HG03064 (cell line): Measurements from ENCODE around the gene TRPV6.

Experiments
- ATAC-seq: cut with Tn5 transposase; IDR thresholded peaks from one replicate; pipeline ENCODE4 v1.9.1; 2021; ENCODE audit warnings: low read depth; ENCODE audit not compliant: unreplicated experiment

TRPV6 gene

DNA sequence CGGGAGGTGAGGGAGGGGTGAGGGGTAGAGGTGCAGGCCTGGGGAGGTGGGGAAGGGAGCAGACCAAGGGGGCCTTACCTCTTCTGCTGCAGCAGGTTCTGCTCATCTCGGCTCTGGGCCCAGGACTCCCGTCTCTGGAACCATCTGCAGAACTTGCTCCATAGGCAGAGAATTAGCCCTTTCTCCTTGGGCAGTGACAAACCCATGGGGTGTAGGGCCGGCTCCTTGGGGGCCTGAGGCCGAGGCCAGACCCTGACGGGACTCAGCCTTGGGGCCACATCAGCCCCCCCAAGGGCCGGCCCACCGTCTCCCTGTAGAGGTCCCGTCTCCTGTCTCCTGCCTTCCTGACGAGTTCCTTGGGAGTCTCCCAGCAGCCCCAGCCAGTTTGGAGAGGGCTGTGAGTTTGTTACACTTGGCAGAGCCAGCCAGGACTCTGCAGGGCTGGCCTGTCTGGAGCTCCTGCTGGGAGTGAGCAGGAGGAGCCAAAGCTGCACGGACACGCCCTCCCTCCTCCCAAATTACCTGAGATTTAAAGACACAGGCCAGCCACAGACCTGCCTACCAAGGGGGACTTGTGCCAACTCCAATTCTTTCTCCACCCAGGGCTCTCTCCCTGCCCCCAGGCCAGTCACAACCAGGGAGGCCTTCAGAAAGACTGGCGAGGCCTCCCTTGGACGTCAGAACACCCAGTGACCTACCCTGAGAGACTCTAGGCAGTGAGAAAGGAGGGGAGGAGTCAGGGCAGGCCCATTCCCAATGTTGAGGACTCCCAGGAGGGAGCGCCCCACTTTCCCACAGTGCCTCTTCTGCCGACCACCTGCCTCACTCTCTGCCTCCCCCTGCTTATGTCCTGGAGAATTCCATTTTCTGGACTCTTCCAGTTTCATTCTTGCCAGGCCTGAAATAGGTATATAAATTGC is at the start of gene TRPV6:
TRPV6 (minus strand) TSS at position 435 of the 920 bp plus-strand sequence.
- ATAC-seq, result no peak

DNA sequence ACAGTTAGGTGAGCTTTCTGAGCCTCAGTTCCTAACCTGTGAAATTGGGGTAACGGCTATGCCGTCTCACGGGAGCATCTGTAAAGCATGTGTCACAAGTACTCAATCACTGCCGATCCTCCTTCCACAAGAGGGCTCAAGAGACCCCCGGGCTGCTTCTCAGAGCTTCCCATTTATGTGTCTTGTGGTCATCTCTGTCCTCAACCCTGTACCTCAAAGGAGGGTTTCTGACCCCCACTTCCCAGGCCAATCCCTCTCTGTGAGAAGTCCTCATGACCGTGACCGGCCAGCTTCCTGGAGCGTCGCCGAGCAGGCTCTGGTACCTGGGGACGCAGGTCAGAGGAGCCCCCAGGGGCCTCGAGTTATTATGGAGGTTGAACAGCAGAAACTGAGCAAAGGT is 48.5 kb upstream of the TRPV6 start:
- no peak for ATAC-seq

DNA sequence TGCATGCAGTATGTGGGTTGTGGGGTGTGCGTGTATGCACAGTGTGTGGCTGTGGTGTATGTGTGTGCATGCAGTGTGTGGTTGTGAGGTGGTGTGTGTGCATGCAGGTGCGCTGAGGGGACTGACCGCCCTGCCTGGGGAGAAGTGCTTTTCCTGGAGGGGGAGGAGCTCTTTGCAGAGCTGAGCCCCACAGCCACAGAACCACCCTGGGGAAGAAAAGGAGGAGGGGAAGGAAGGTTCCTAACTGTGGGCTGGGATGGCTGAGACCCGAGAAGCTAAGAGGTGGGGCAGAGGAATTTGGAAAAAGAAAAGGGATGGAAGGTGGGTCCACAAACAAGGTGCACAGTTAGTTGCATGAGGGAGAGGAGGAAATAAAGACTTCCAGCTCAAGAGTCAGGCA is 48.1 kb upstream of the TRPV6 start, which contains the start of gene TRPV5:
TRPV5 (minus strand) TSS at position 123 of the 400 bp plus-strand sequence. CDS start 287 bp downstream, outside the sequence.
- ATAC-seq, result no peak

DNA sequence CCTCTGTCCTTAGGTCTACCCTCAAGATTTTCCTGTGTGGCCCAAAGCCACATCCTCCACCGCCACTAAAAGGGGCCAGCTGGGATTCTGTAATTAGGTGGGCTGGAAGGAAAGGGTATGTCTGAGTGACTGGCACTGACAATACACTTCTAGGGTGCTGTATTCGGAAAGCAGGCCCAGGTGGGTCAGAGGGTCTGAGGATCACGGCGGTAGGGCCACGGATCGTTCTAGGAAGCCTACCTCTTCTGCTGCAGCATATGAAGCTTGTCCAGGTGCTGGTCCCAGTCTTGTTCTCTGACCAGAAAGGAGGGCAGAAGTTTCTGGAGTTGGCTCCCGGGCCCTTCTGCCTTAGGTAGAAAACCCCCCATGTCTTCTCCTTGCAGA is 47.5 kb upstream of the TRPV6 start:
- no peak for ATAC-seq

DNA sequence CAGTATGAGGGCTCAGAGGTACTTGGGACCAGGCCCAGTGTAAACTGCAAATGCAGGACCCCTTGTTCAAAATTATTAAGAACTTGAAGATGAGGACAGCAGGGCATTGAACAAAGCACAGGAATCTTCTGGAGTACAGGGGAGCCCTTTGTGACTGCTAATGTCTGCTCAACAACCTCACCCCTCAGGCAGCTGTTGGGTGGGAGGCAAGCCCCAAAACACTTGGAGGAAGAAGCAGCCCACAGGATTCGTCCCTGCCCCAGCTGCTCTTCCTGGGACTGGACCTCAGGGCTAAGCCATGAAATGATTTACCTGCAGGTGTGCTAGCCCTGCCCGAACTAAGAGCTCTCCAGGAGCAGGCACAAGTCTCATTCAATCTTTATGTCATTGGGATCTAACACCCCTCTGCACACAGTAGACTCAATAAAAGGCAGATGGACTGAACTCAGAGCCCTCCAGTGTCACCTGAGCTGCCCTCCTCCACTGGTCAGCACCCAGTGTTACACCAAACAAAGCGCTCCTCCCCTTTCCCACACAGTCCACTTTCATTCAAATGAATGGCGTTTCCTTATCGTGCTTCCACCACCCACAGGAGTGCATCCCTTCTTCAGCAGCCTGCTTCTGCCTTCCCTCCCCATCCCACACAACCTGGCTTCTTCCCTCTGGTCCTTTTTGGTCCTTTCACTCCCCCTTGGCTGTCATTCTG is 47.0 kb upstream of the TRPV6 start:
- no peak for ATAC-seq

DNA sequence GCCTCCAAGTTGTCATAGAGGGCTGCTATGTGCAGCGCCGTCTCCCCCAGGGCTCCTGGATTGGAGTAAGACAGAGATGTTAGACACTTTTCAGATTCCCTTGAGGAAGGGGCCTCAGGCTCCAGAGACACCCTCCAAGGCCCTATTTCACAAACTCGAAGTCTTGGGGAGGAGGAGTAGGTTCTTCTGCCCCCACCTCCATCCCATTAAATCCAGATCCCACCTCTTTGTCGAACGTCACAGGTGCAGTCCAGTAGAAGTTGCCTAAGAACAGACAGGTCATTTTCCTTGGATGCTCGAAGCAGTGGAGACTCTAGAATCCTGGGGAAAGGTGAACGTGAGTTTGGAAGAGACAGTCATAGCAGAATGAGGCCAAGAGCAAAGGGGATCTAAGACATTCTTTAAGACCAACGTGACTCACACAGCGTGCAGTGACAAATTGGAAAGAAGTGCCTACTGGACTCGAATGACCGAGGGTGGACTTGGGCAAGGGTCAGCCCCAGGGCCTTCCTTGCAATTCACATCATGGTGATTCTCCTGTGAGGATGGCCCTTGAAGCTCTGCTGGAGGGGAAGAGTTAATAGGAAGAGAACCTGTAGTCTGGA is 44.7 kb upstream of the TRPV6 start:
- no peak for ATAC-seq

DNA sequence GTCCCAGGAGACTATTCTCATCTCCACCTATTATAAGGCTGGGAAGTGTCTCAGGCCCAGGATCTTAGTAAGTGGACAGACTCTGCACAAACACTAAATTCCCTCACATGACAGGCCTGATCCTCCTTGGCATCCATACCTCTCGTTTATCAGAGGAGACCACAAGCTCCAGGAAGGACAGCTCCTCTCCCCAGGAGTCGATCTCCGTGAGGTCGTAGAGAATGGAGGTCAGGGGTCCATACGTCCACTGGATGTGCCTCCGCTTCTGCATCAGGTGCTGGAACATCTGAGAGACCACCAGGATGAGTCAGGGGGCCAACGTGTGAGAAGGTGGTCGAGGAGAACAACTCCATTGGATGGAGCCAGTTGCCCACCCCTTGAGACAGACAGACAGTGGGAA is 42.4 kb upstream of the TRPV6 start:
- no peak for ATAC-seq

DNA sequence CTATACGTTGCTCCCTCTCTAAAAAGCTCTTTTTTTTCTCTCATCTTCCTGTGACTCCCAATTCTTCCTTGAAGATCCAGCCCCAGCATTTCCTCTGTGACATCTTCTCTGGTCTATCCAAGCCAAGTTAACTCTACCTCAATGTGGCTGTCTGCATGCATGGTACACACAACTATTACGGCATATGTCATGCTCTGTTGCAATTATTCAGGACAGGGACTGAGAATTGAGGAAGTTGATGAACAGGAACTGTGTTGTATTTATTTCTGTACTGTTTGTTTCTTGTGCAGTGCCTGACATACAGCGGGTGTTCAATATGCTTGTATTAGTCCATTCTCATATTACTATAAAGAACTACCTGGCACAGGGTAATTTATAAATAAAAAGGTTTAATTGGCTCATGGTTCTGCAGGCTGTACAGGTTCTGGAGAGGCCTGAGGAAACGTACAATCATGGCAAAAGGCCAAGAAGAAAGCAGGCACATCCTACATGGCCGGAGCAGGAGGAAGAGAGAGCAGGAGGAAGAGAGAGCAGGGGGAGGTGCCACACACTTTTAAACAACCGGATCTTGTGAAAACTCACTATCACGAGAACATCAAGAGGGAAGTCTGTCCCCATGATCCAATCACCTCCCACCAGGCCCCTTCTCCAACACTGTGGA is 41.7 kb upstream of the TRPV6 start:
- no peak for ATAC-seq

DNA sequence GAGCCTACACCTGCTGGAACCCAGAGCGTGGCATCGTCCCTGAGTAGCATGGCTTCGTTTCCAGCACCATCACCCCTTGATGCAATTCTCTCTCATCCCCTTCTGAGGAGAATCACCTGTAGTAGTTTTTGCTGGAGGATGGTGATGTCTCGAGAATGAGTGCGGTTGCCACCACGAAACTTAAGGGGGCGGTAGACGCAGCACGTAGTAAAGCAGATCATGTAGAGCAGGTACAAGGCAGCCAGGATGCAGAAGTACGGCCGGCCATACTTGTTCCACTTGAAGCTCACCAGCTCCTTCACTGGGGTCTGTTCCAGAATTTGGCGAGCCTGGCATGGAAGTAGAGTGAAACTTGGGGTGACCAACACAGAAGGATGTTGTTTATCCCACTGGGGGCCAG is 39.9 kb upstream of the TRPV6 start:
- no peak for ATAC-seq

DNA sequence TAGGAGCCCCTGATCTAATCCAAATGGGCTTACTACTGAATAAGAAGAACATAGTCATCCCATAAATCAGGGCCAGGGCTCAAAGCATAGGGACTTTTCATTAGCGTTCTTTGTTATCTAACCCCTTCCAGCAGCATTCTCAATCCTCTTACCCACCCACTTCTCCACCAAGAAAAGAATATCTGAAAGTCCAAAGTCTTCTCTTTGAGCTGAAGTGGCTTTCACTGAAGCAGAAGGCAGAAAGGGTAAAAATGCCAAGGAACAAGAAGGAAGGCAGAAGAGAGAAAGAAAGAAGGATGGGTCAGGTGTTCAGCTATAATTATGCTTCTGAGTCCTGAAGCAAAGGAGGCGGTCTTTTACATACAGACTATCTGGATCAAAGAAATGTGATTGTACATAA is 37.8 kb upstream of the TRPV6 start:
- ATAC-seq, result no peak

DNA sequence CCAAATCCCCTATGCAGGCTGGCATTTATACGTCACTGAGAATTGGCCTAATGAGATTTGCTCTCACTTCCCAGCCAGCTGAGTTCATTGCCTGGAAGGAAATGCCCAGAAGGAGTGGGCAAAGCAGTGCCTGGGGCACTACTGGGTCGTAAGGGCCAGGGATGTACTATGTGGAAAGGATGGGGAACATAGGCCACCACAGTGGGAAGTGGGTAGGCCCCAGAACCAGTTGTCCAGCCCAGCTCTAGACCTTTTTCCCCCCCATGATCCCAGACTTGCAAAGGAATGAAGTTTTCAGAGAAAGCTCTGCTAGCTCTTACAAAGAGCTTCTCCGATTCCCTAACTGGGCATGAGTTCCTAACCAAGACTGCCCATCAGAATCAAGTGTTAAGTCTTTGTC is 34.1 kb upstream of the TRPV6 start:
- ATAC-seq, result no peak

DNA sequence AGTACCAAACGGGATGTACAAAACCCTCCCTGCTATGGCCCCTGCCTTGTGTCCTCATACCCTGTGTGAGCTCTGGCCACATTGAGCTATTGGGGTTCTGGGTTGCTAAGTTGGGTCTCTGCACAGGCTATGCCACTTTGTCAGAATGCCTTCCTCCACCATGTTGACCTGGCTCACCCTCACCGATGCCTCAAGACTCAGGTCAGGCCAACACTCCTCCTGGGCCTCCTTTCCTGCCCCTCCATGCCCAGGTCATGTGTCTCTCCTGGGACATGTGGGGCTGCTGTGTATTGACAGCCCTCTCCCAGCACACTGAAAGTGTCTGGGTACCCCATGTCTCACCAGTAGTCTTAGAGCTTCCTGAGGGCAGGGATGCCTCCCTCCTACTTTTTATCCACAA is 33.4 kb upstream of the TRPV6 start:
- ATAC-seq, result no peak

DNA sequence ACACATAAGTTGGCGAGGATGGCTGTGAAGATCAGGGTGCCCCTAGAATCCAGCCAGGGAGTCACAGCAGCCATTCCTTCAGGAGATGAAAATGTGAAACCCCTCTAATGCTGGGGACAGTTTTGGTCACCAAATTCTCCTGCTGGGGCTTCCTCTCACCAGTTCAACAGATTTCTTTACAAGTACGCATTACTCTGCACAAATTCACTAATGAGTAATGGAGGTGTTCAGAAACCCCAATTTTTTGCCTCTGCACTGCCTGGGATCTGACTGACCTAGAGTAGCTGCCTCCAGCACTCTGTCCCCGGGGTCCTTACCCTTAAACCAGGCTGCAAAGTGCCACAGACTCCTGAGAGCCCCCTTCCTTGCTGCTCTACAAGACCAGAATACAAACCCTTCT is 31.9 kb upstream of the TRPV6 start:
- no peak for ATAC-seq

DNA sequence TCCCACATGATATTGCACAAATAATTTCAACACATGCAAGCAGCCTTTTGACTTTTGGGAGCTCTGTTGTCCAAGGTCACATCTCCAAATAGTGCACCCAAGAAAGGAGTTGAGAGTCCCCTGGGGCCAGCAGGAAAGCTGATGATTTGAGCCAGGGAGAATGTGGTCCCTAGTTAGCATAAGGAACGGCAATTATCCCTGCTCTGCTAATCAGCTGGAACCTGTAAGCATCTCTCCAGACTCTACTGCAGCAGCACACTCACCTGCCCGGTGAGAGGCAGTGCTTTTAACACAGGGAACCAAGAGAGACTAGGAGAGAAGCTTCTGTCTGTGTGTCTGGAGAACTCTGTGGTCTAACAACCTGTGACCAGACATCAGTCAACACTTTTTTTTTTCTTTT is 31.0 kb upstream of the TRPV6 start:
- ATAC-seq, result no peak

DNA sequence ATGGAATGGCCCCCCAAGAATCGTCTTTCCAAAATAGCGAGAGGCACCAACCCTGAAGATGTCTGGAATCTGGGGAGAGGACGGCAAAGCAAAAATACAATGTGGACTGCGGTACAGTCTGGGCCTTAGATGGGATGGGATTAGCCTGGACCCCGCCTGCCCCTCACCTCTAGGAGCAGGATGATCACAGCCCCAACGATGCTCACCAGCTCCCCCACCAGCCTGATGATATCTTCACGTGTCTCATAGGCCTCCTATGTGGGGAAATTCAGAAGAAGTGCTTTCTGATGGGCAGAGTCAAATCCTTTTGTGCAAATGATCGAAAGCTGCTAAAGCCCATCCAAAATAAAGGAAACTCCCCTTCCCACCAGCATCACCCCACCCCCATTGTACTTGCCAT is 29.8 kb upstream of the TRPV6 start:
- ATAC-seq, result no peak

DNA sequence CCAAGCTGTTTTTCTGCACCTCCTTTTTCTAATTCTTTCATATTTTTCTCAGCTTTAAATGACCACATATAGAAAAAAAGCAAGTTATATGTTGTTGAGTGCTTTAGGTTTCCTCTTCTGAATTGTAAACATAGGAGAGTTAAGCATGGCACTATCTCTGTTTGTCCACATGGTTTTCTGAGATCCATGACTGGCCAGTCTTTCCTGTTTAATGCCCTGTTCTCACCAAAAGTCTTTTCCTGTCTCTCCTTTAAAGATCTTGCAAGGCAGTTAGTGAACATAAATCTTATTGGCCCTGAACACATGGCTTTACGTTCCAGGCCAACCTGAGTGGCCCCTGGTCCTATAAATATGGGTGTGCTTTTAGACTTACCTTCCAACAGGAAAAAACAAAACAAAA is 28.6 kb upstream of the TRPV6 start:
- ATAC-seq, result no peak

DNA sequence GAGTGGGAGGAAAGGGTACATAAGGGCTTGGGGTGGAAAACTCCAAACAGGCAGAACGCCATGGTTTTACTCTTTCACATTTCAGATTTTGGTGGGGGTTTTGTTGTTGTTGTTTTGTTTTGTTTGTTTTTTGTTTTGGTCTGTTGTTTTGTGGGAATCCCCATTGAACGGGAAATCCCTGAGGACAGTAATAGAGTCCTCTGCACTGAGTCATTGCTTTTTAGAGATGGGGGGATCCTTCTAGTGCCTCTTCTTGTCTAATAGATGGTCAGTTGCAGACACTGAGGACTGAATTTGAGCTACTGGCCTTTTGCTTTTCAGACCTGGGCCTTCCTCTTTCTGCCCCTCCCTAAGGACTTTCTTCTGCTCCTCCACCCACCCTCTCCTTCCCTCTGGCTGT is 28.0 kb upstream of the TRPV6 start:
- no peak for ATAC-seq

DNA sequence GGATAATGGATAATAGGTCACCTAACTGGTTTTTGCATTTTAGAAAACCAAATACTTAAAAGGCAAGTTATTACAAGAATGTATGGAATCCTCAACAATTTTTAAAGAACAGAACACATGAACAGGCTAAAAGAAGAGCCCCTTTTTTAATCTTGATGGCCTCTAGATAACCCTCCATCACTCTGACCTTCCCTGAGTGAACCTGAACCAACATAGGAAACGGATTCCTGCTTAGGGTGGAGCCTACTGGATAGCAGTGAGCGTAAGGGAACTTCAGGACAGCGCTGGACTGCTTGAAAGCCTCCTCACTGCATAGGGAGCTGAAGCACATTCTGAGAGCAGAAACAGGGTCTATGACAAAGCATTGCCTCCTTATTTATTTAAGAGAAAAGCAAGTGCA is 27.5 kb upstream of the TRPV6 start:
- no peak for ATAC-seq

DNA sequence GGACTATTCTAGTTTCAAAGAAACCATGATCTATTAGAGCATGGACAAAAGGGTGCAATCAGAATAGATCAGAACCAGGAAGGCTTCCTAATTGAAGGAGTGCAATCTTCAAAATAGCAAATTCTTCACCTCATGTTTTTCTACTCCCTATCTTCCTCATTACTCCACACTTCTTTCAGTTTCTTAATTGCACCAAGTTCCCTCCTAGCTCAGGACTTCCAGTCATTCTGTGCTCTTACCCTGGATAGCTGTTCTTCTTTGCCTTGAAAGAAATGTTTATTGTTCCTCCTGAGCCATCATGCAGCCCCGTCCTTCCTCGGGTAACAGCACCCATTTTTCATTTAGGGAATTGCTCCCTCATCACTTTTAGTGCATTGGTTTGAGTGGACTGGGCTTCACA is 24.9 kb upstream of the TRPV6 start:
- no peak for ATAC-seq

DNA sequence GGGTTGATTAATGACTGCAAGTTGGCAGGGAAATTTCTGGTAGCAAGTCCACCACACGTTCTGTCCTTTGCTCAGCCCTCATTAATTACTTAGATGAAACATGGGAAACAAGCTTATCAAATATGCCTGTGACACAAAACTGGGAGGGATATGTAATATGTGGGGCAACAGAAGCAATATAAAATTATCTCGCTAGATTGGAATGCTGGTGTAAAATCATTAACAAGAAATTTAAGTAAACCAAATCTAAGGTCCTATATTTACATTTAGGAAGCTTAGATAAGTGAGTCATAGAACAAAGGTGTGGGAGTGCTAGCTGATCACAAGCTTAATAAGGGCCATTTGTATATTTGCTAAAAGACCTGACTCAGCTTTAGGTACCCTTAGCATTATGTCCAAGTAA is 24.5 kb upstream of the TRPV6 start:
- no peak for ATAC-seq
